Fibroblast of skin of right biceps (primary cell): ENCODE data around the gene ZNF705A.
A peak's percentile ranks its signal among the peaks of the same experiment; 100 is the strongest.
"Not testable (repeated sequence)": the region's sequence is repeated elsewhere in the genome, so short reads cannot be mapped to it uniquely, and the experiment has no call there.

Experiments
- DNase-seq: peaks from one replicate; pipeline ENCODE4 v3.0.0-alpha.2; 2013

The ZNF705A gene

DNA sequence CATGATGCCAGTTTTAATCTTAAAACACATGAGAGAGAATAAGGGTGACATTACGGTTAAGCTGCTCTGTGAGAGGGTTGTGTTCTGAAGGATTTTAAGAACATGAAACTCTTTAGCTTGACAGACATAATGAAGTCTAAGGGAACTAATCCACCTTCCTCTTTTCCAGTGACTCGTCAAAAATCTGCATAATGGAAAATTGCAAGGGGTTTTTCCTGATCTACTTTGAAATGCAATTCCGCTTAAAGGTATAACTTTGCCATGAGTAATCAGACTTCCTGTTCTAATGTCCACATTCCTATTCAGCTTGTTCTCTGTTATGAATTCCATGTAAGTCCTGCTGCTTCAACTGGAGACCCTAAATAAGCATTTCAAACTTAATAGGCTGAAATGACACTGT, at the start of gene ZNF705A:
Gene ZNF705A (plus strand): TSS at position 171 of the 400 bp plus-strand sequence. CDS start 15,611 bp downstream, outside the sequence.
- peak; percentile 90 for DNase-seq

DNA sequence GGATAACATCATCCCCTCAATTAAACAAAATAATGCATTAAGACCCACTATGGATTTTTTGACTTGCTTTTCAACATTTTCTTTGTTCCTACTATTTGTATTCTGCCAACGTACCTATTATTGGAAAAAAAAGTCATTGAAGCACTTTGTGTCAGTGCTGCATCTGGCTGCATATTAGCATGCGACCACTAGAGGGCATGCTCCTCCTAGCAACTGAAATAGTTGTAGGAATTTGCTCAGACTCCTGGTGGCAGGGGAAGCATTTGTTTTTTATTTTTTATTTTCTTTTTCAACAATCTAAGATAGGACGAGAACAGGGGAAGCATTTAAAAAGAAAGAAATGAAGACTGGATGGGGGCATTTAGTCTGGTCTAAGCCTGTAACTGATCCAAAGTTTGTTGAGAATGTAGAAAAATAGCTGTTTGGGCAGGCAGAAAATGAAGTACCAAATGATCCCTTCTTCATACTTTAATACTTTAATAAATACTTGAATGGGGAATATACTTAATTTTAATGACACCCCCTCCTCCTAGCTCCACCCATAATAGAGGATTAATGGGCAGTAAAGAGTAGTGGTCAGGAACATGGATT, 47.9 kb upstream of the ZNF705A start:
- peak; percentile 72 for DNase-seq

DNA sequence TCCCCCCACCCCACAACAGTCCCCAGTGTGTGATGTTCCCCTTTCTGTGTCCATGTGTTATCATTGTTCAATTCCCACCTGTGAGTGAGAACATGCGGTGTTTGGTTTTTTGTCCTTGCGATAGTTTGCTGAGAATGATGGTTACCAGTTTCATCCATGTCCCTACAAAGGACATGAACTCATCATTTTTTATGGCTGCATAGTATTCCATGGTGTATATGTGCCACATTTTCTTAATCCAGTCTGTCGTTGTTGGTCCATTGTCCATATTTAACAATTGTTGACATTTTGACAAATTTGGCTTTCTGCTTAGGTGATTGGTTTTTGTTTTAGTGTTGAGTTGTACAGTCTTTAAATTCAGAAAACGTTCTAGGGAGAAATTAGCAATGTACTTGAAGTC, 43.7 kb upstream of the ZNF705A start:
- not testable (repeated sequence) for DNase-seq

DNA sequence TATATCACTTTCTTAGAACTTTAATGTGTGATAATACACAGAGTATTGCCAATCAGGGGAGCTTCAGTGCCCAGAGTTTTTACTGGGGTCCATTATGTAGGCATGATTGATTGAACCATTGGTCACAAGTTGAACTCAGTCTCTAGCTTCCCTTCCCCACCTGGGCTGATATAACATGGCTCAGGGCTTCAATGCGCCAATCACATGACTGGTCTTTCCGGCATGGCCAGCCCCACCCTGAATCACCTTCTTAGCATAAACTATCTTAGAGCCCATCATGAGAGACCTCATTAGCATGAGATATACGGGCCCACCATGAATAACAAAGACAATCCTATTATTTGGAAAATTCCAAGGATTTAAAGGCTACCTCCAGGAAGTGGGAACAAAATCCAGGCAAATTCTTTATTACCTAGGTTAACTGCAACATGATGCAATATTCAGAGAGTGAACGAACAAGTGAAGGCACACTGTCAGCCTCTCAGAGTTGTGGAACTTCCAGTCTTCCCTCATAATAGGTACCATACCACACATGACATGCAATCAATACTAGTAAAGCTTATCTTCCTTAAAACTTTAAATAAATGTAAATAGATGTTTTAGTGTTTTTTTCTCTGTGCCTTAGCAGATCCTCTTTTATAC, 36.6 kb upstream of the ZNF705A start:
- no peak for DNase-seq

DNA sequence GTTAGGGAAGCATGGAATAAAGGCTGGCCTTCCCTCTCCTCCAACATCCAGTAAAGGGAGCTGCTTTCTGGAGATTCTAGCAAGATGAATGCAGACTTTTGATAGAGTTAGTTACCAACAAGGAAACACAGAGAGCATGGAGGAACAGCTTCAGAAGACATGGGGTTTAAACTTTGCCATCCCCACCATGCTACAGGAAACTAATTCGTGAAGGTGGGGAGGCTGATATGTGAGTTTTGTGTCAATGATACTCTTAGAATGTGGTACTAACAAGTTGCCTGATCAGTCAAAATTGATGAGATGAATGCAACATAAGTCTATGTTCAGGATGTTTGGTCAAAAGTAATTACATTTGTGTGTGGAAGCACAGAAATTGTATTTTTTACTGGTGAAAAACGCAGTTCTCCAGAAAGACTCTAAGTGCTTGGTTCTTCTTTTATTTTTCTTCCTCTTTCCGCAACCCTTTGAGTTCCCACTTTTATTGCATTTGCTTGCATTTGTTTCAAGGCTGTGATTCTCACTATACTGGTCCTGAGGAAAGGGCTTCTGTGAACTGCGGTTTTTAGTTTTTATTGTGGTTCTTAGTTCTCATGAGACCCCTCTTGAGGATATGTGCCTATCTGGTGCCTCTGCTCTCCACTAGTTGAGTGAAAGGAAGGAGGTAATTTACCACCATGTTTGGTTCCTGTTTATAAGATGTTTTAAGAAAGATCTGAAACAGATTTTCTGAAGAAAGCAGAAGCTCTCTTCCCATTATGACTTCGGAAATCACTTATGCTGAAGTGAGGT, 33.5 kb upstream of the ZNF705A start, which contains the start of gene CLEC4A:
Gene CLEC4A (plus strand): TSS at position 494 of the 789 bp plus-strand sequence. CDS start 262 bp downstream, at position 756.
- DNase-seq, result no peak

DNA sequence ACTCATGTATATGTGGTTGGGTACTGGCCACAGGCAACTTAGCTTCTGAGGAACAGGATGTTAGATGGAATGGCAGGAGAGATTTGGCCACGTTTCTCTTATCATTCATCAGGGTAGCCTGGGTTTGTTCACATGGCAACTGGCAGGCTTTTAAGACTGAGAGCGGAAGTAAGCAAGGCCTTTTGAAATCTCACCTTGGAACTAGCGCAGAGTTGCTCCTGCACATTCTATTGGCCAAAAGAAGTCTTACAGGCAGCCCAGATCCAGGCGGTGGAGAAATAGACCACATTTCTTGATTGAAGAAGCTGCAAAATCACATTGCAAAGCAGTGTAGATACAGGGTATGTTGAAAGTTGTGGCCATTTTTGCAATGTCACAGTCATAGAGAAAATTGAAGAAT, 29.7 kb upstream of the ZNF705A start:
- no peak for DNase-seq

DNA sequence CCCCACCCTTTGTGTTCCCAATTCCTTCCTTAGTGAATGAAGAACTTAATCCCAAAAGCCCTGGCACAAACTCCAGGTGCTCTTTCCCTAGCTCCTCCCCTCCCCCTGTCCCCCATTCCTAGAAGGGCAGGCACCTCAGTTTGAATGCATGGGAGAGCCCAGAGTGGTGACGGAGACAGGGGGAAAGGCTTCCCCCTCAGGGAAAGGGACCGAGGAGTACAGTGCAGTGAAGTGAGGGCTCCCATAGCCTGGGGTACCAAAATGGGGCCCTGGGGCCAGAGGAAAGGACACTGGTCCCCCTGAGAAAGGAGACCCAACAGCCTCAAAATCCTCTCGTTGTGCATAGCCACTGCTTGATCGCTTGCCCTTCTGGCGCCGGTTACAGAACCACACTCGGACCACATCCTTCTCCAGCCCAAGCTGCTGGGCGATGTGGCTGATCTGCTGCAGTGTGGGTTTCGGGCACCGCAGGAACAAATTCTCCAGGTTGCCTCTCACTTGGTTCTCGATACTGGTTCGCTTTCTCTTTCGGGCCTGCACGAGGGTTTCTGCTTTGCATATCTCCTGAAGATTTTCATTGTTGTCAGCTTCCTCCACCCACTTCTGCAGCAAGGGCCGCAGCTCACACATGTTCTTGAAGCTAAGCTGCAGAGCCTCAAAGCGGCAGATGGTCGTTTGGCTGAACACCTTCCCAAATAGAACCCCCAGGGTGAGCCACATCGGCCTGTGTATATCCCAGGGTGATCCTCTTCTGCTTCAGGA, 23.0 kb upstream of the ZNF705A start:
- DNase-seq, result not testable (repeated sequence)

DNA sequence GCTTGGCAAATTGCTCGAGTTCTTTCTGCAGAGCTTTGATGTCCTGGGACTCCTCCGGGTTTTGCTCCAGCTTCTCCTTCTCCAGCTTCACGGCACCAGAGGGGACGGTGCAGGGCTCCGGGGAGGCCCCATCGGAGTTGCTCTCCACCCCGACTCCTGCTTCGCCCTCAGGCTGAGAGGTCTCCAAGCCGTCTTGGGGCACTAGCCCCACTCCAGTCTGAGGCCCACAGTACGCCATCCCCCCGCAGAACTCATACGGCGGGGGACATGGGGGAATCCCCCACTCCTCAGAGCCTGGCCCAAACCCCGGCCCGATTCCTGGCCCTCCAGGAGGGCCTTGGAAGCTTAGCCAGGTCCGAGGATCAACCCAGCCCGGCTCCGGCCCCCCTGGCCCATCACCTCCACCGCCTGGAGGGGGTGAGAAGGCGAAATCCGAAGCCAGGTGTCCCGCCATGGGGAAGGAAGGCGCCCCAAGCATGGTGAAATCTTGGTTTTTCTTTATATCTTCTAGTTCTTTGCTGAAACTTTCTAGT, 22.4 kb upstream of the ZNF705A start:
- DNase-seq, result not testable (repeated sequence)

DNA sequence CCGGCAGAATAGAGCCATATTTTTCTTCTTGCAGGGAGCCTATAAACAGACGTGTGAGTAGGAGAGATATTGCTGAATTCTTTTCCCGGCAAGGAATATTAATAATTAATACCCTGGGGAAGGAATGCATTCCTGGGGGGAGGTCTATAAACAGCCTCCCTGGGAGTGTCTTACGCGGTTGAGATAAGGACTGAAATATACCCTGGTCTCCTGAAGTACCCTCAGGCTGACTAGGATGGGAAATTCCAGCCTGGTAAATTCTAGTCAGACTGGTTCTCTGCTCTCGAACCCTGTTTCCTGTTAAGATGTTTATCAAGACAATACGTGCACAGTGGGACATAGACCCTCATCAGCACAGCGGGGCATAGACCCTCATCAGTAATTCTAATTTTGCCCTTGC, 15.2 kb upstream of the ZNF705A start:
- DNase-seq, result not testable (repeated sequence)

DNA sequence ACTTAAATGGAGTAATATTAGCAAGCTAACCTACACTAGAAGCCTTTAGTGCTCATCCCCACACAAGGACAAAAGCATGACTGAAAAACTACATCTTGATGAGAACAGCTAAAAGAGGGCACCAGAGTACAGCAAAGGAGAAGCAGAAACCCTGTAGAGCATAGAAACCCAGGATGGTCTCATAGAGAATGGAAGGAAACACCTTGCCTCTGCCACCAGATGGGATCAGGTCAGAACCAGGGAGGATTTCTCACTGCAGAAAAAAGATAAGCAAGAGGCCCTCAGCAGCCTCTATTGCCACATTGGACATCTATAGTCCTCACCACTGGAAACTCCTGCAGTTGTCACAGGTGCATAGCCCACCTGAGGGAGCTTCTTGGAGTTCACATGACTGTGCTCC, 13.6 kb upstream of the ZNF705A start:
- DNase-seq, result no peak

DNA sequence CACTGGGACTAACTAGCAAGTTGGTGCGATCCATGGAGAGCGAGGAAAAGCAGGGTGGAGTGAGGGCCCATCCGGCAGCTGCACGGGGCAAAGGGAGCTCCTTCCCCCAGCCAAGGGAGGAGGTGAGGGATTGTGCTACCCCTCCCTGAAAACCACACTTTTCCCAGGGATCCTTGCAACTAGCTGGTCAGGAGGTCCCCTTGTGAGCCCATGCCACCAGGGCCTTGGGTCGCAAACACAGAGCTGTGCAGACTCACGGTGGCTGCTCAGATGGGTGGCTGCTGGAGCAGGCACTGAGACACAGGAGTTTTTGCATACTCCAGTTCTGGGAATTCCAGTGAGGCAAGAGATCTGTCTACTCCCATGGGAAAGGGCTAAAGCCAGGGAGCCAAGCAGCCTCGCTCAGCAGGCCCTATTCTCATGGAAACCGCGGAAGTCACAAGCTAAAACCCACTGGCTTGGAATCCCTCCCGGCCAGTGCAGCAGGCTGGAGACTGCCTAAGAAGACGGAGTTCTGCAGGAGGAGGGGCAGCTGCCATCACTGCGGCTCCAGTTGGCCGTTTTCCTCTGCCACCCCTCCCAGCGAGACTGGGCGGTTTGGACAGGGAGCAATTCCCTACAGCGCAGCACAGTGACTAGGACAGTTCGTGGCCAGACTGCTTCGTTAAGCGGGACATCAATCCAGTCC, 10.9 kb upstream of the ZNF705A start:
- DNase-seq, result peak; percentile 92

DNA sequence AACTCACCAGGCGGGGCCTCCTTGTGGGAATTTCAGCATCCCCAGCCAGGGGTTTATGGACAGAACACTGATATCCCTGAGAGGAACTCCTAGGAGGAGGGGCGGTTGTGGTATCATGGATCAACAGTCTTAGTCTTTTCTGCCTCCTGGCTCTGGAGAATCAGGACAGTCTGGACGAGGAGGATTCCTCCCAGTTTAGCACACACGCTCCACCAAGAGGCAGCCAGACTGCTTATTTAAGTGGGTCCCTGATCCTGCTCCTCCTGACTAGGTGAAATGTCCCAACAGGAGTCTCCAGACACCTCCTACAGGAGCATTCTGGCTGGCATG, 10.4 kb upstream of the ZNF705A start:
- no peak for DNase-seq

DNA sequence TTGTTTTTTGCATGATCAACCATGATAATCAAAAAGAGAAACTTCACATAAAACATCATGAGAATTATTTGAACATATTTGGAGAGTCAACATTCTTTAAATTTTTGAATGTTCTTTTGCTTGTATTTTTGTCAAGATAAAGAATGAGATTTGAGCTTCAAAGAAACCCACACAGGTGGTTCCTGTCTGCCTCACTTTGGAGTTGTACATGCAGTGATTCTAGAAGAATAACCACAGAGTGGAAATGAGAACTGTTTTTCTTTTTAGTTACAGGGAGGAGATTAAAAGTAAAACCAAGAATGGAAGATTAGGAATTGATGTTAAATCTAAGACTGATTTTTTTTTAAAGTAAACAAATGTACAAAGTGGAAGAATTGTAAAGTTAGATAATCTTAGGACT, 2.3 kb upstream of the ZNF705A start:
- no peak for DNase-seq

DNA sequence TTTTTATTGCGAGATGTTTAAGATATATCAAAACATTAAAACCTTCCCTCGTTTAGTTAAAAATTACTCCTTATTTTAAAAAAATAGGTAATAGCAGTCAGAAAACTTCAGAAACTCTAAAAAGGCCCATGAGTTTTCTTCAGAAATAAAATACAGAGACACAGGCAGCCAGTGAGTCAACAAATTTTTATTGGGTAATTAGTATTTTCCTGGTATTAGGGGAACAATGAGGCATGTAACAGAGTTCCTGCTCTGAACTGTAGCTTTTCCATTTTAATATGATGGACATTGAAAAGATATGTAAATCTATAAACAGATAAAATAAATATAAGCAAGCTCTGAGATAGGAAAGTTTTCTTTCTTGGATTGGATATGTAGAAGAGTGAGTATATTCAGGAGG, 399 bp upstream of the ZNF705A start:
- peak; percentile 7 for DNase-seq

DNA sequence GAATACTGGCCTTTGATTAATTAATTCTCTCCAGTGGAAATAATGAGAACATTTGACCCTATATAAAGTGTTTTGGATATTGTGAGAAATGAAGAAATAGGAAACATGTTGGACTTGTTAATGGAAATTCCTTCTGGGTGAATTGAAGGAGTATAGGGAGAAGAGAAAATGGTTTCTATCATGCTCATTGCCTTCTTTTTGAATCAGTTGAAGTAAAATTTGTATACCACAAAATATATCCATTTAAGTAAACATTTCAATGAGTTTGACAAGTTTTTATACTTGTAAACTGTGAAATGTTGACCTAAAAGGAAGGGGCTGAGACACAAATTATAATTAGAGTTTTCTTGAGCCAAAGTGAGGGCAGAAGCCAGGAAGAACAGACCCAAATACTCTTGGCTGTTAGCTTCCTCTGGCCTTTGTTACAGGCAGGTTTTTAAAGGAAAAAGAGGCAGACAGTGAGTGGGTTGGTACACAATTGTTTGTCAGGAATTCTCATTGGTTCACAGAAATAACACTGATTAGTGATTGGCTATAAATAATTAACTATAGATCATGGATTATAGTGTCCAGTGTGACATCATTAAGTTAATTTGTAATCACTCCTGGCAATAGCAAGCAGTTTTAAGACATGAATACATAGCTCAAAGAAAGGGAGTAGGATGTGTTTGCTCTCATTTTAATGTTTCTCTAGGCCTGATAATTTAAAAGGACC, 826 bp downstream of the ZNF705A start:
- no peak for DNase-seq

DNA sequence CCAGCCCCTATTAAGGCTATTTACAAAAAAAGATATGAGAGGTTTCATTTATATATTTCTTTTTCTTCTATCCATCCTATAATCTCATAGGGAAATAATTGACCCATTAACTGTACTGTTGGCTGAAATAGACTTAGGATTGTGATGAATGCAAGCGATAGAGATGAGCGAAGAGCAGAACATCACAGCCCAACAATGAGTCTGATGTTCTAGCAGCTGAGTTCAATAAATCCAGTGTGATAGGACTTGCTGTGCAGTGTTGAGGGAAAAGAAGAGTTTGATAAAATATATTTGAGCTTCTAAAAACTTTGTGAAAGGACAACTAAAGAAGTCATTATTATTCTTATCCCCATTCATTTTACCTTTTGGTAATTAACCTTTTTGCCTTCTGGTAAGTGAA, 16.1 kb downstream of the ZNF705A start:
- not testable (repeated sequence) for DNase-seq

DNA sequence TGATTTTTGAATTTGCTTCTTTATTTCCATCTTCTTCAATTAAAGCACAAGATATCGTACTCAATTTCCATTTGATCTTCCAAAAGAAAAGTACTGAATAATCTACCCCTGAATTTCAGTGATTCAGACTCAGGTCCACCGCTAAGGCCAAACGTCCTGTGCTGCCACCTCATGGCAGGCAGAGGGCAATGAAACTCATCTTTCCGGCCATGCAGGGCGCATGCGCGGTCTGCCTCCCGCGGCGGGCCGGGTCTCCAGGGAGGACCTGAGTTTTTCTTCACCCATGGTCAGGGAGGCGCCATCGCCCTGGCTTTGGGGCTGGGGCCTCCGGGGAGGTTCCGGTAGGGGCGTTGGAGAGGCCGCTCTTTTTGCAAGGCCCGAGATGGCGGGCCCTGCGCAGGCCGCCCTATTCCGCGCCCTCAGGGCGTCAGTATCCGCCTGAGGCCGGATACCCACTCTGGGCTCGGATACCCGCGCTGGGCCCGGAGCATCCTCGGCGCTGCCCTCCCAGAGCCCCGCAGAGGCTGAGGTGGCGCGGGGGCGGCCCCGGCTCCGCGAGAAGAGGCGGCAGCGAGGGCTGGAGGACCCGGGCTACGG, 23.3 kb downstream of the ZNF705A start:
- peak; percentile 73 for DNase-seq

DNA sequence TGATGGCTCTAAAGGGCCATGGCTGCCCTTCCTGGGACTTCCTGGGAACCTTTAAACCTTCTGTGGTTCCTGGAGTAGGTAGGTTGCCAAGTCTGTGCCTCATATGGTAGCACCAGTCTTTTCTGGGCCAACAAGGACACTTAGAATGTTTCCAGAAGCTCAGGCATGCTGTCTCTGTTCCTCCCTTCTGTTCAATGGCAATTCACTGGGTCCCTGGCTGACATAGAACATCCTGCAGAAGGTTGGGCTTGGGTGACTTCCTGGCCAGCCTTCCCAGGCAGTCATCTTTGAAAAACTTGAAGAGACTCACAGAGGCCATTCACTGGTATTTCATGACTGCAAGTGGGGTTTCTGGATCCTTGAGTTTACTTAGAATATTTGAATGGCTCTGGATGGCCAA, 24.5 kb downstream of the ZNF705A start:
- DNase-seq, result not testable (repeated sequence)

DNA sequence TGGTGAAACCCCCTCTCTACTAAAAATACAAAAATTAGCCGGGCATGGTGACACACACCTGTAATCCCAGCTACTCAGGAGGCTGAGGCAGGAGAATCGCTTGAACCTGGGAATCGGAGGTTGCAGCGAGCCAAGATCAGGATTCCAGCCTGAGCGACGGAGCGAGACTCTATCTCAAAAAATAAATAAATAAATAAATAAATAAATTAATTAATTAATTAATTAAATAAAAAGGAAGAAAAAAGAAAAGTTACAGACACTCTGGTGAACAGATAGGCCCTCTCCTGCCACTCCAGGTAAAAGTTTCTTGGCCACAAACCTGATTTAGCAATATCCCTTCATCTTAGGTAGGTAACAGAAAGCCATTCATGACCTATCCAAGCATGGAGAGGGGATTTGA, 26.1 kb downstream of the ZNF705A start:
- not testable (repeated sequence) for DNase-seq

DNA sequence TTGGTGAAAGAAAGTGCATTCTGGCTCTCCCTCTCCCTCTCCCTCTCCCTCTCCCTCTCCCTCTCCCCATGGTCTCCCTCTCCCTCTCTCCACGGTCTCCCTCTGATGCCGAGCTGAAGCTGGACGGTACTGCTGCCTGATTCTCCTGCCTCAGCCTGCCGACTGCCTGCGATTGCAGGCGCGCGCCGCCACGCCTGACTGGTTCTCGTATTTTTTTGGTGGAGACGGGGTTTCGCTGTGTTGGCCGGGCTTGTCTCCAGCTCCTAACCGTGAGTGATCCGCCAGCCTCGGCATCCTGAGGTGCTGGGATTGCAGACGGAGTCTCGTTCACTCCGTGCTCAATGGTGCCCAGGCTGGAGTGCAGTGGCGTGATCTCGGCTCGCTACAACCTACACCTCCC, 26.5 kb downstream of the ZNF705A start:
- not testable (repeated sequence) for DNase-seq

DNA sequence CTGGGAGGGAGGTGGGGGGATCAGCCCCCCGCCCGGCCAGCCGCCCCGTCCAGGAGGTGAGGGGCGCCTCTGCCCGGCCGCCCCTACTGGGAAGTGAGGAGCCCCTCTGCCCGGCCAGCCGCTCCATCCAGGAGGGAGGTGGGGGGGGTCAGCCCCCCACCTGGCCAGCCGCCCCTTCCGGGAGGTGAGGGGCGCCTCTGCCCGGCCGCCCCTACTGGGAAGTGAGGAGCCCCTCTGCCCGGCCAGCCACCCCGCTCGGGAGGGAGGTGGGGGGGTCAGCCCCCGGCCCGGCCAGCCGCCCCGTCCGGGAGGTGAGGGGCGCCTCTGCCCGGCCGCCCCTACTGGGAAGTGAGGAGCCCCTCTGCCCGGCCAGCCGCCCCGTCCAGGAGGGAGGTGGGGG, 27.4 kb downstream of the ZNF705A start:
- DNase-seq, result not testable (repeated sequence)
